Gastrocnemius medialis (tissue), 4 donors: ENCODE results near the gene CERS3.

Experiments used
- CTCF ChIP-seq, 5 experiments: fragments of 450-650 bp in 3 of 5; fragments of 200-600 bp in 2 of 5; sonication (generic) in 2 of 5; IDR thresholded peaks in 4 of 5; conservative IDR thresholded peaks in 1 of 5; 1 replicate in 4 of 5; 2 replicates in 1 of 5; pipeline ENCODE4 v1.5.1; 2016 to 2019; ENCODE audit warnings: antibody characterized with exemption in 5 of 5, mild to moderate bottlenecking in 3 of 5, moderate library complexity in 3 of 5
- POLR2A ChIP-seq, 2 donors: fragments of 450-650 bp; IDR thresholded peaks; one replicate each; pipeline ENCODE4 v1.6.1; 2017; ENCODE audit warnings: antibody characterized with exemption in 2 of 2, mild to moderate bottlenecking in 2 of 2, moderate library complexity in 2 of 2

GRCh38 chr15:100501117-100501516, 27.6 kb downstream of the CERS3 start:
- TF ChIP-seq POLR2A (IDR thresholded peaks at IDR 0.05) (no peak), CTCF (IDR thresholded peaks at IDR 0.05 in 4 of 5, conservative IDR thresholded peaks at IDR 0.05 in 1 of 5) (no peak)
